Kidney glomerular epithelial cell (primary cell): Measurements from ENCODE around the gene ERBB4.

Experiments
- DNase-seq: peaks from one replicate; lab custom pipeline; 2025; lab: John Stamatoyannopoulos, UW

The ERBB4 gene

DNA sequence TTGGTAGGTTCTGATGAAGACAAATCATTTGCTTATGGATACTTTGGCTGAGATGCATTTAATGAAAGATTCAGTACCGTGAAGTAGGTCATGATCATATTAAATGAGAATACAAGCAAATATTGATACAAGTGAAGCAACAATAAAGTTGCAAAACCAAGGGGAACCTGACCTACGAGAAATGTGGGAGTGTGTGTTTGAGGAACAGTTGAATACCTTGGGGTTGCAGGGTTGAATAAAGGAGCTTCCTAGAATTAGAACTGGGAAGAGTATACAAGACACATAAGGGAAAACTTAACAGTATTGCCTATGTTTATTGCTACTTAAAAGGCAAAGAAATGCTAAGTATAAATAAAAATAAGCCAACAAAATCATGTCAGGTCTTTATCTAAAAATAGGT is 702.9 kb downstream of the ERBB4 start:
- no peak for DNase-seq

DNA sequence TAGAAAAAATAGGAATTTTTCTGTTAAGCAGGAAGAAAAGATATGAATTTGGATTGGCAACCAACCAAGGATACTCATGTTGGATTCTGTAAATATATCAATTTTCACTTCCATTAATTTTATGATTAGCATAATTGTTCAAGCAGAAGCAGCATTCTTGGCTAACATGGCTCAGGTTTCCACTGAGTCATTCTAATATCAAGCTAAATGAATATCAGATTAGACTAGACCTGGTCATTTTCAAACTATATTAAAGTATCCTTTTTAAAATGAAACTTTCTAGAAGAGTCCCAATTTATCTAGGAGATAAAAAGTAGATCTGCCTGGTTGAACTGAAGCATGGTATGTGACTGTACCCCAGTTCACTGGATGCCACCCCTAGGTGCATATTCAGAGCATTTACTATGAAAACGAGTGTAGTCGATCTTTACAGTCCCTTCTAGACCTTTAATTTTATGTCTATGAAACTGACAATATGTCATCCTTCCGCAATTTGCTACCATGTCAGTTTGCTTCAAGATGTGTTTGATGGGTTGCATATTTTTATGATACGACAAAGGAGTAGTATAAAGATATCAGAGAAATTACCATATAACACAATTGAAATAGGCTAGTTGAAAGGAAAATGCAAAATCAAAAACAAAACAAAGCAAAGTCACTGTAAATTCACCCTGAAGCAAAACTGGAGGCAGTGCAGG is 704.9 kb downstream of the ERBB4 start:
- no peak for DNase-seq

DNA sequence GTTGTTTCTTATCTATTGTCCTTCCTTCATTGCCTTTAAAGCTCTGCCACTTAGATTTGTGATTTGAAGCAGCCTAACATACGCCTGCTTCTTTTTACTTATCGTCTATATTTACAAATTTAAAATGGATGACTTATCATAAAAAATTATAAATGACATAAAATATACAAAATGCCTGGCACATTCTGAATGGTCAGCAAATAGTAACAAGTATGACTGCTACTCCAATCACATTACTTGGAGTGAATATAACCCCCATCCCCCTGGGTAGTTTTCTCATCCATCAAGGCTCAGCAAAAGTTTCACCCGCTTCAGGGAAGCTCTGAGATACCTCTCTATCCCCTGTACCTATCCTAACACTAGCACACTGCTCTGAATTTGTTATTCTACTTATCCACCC is 708.9 kb downstream of the ERBB4 start:
- no peak for DNase-seq

- DNase-seq, result no peak
These were observed 714.6 kb downstream of the ERBB4 start for GRCh38 chr2:211823886-211824479.

GRCh38 chr2:211822686-211823335 is 715.8 kb downstream of the ERBB4 start:
- DNase-seq, result no peak

GRCh38 chr2:211816754-211817153 is 721.8 kb downstream of the ERBB4 start:
- no peak for DNase-seq

- DNase-seq, result no peak
These were observed 726.0 kb downstream of the ERBB4 start for GRCh38 chr2:211812587-211812986.

GRCh38 chr2:211802666-211803065 is 735.9 kb downstream of the ERBB4 start:
- DNase-seq, result no peak

GRCh38 chr2:211800001-211800400 is 738.6 kb downstream of the ERBB4 start:
- DNase-seq, result no peak

- DNase-seq, result no peak
These were observed 739.7 kb downstream of the ERBB4 start for GRCh38 chr2:211798868-211799267.

DNA sequence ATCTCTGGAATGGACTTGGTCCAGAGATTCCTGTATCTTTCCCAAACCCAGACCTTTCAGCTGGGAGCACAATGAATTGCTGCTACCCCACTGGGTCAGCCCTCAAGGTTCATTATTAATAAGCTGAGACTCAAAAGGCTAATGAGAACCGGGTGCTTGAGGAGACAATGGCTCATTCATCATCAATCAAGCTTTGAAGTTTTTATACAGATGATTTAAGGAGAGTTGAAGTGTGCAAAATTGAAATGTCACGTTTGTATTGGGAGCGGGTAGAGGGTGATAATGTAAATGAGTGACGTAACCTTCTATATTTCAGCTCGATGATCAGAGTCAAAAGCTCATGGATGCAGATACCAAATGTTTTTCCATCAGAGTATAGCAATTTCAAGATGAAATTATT is 744.9 kb downstream of the ERBB4 start:
- DNase-seq, result no peak

DNA sequence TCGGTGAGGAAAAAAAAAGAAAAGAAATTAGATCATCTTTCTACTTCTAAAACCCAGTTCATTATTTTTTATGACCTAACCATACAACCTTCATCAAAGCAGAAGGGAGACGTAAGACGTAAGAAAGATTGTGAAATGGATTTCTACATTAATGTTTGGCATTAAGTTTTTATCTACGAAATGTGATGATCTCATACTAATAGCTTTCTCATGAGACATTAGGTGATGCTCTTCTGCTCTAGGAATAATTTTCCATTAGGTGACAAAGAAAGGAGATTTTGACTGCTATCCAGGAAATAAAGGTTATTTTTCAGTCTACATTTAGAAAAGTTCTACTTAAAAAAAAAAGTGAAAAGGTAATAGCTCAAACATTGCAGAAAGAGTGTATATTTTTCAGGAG is 748.6 kb downstream of the ERBB4 start:
- DNase-seq, result no peak

GRCh38 chr2:211766689-211767088 is 771.9 kb downstream of the ERBB4 start:
- no peak for DNase-seq

GRCh38 chr2:211762479-211762878 is 776.1 kb downstream of the ERBB4 start:
- DNase-seq, result no peak

DNA sequence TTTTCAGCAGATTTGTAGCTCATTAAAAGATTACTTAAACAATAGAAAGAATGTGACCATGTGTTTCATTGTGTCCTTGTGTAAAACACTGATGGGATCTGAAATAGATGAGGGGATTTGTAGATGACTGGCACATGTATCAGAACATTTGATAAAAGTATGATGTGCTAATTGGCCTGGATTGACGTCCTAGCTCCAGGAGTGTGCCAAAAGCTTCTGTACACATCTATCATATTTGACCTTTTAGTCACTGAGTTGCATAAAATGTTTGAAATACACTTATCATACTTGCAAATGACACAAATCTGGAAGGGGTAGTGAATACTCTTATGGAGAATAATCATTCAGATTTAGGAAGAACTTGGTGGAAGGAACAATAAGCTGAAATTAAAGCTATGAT is 778.5 kb downstream of the ERBB4 start:
- no peak for DNase-seq

GRCh38 chr2:211756266-211756665 is 782.3 kb downstream of the ERBB4 start:
- no peak for DNase-seq

- no peak for DNase-seq
These were observed 783.4 kb downstream of the ERBB4 start for GRCh38 chr2:211755187-211755586.

DNA sequence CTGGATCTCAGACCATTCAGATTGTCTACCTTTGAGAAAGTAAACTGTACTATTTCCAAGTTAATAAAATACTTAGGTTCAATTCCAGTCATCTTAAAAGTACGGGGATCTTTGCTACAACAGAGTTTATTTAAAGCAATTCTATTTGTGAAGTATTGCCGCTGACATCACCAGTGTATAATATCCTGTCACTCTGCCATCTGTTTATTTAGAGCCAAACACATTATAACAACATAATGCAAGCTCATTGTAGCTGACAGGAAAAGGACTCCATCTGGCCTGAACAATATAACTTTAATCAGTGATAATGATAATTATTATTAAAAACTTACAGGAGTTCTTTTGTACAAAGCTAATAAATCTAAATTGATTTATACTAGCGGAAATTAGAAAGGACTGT is 786.8 kb downstream of the ERBB4 start:
- no peak for DNase-seq

DNA sequence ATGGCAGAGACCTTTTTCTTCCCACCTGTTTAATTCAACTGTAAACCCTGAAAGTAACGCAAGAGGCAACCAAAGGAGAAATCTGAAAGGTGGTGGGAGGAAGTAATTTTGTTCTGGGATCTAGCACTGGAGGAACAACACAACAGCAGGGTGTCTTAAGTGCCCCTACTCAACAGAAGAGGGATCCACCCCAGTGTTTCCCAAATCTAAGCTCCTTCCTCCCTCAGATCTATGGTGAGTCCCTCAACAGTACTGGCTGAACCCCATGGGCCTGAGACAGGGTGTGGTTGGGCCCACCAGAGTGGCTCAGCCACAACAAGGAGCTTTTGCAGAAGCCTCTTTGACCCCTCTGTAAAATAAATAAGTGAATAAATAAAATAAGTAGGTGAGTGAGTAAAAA is 790.3 kb downstream of the ERBB4 start:
- no peak for DNase-seq

DNA sequence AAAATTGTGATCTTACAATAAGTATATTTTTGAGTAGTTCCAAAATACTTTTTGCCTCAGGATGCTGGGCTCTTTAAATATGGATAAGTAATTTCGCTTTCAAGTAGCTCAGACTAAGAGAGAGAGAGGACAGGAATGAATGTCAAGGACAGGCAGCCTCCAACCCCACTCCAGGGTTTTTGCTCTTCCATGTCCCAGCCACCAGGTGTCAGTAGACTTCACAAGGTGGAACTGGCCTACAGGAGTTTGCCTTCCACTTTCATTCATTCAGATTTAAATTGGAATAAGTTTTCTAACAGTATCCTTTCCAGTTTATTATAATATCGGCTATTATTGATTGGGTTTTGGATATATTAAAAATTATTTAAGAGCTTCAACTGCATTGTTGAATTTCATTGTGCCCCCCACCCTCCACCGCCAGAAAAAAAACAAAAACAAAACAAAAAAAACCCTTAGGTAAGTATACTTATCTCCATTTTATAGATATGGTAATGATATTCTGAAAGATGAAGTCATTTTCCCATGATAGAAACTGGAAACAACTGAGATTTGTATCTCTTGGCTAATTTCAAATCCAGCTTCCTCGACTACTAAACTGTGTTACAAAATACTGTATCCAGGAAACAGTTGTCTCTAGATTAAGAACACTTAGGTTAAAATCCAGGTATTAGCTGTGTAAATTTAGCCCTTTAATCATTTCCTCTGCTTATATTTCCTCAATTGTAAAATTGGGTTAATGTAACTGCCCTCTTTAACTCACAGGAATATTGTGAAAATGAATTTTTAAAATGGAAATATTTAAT is 793.1 kb downstream of the ERBB4 start:
- DNase-seq, result peak; percentile 55

DNA sequence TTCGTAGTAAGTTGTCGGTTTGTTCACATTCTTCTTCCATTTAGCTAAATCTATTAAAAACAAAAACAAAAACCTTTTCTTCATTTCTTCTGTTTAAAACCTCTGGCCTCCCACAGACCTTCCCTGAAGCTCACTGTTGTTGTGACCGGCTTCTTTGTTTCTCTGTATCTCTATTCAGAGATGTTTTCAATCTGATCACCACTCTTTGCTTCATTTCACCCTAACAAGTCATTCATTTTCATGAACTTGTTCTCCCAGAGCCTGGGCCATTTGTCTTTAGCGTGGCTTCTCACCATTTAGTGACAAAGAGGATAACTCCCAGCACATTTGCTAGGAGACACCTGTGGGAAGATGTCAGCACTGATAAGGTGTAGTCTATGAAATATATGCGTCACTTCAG is 794.2 kb downstream of the ERBB4 start:
- no peak for DNase-seq

DNA sequence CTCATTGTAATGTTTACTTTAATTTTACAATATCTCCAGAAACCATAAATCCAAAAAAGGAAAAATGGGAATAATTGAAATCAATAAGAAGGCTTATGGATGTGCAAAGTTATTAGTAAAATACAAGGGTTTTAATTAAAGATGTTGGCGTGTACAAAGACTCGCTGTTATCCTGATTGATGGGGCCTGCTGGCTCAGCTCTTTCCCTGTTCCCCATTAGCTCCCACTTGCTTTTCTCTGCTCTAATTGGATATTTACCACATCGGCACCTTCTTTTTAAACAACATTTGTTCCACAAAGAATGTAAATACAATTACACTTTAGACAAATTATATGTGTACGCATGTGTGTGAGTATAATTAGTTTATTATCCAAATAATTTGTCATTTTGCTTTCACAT is 796.6 kb downstream of the ERBB4 start:
- no peak for DNase-seq

- DNase-seq, result peak; percentile 25
These were observed 801.3 kb downstream of the ERBB4 start for GRCh38 chr2:211737282-211737681.
